ENCODE results near the gene OTOP2. TPM values are rescaled to one million over a fixed set of nuclear protein-coding genes. Genes with fewer than 3 reads are reported as not detected.

The OTOP2 gene
- total and polyA plus RNA-seq, 2 of the 8 experiments (the other 6 are each of a cell fraction or from before 2014, with no cell fraction given): 0.23 TPM; not detected in 1

GRCh38 chr17:74963656-74964055 is 39.6 kb downstream of the OTOP2 start:
- no peak overlapping the region for H2BK20ac ChIP-seq (ENCODE audit: low read length)
- H4K91ac ChIP-seq (replicated peaks; ENCODE audit: insufficient read length, low read length): no peak overlapping the region
- TF ChIP-seq RAD21 (IDR thresholded peaks at IDR 0.05 in 1 of 2, conservative IDR thresholded peaks at IDR 0.05 in 1 of 2; ENCODE audit: low read depth in 2 of 2, low read length in 2 of 2) (peak in 1 of 2 experiments; percentile 14; a peak in 1 of 4 replicates), POLR2A (IDR thresholded peaks at IDR 0.05; ENCODE audit: control extremely low read depth in 1 of 2, low read depth in 2 of 2, low read length in 2 of 2) (no peak), MAX (IDR thresholded peaks at IDR 0.05) (0 out of 2 replicates have a peak, but pooled peaks have one; percentile 23), PHF8 (conservative IDR thresholded peaks at IDR 0.05; ENCODE audit: low read depth, low read length) (no peak), CTCF (IDR thresholded peaks at IDR 0.05; ENCODE audit: control extremely low read depth in 1 of 3, insufficient read depth in 1 of 3, low read depth in 1 of 3, low read length in 3 of 3) (peak; percentile 31 to 61 (median 59); a peak in 3 of 4 replicates), E2F6 (IDR thresholded peaks at IDR 0.05) (no peak)
- H2AFZ ChIP-seq (ENCODE audit: low read length): no peak overlapping the region
- H3K27me3 ChIP-seq (replicated peaks in 1 of 4; ENCODE audit: control insufficient read depth in 3 of 4, extremely low read depth in 1 of 4, insufficient read depth in 3 of 4, low read length in 3 of 4): no peaks in the 10 kb centered on the region
- no peak overlapping the region for H3K23ac ChIP-seq (ENCODE audit: insufficient read length)
- no peak overlapping the region for H2AK5ac ChIP-seq (ENCODE audit: low read depth, low read length)
- no peak overlapping the region for H2BK12ac ChIP-seq (ENCODE audit: low read depth, low read length)
- H2BK120ac ChIP-seq (replicated peaks; ENCODE audit: low read depth, low read length): no peak overlapping the region
- peaks cover 0 to 10% (median 7%) of the 10 kb centered on the region in 4 experiments; a peak in 6 of 7 replicates for H3K4me1 ChIP-seq (replicated peaks in 1 of 4; ENCODE audit: control insufficient read depth in 3 of 4, insufficient read depth in 4 of 4, low read length in 3 of 4)
- no peak overlapping the region for H2BK5ac ChIP-seq (ENCODE audit: low read depth, low read length)
- no peak overlapping the region for H3K4me3 ChIP-seq (ENCODE audit: extremely low read depth in 1 of 4, insufficient read depth in 2 of 4, low read depth in 3 of 4, low read length in 4 of 4)
- ChIA-PET CTCF (ENCODE audit: partially characterized antibody) (interaction anchor here (0.5 to 27.2 kb wide), 24 partner anchors 9 to 1417 kb away, joined by 3 to 1072 read pairs (median 4); partner anchors contain the start of genes CDR2L, HID1, MRPL58 and OTOP2), POLR2A (ENCODE audit: partially characterized antibody) (interaction anchor here (0.8 to 1.5 kb wide), 4 partner anchors 24 to 167 kb away, joined by 3 to 9 read pairs (median 4); partner anchors contain the start of genes CDR2L and MRPL58)
- no peak overlapping the region for H3K18ac ChIP-seq (ENCODE audit: extremely low read depth, low read length)
- H3K4ac ChIP-seq (replicated peaks; ENCODE audit: insufficient read length, low read depth, low read length): no peak overlapping the region
- H3K56ac ChIP-seq (replicated peaks; ENCODE audit: insufficient read length, low read depth, low read length): no peak overlapping the region
- no peak for DNase-seq (ENCODE audit: low read depth in 1 of 2, low spot score in 2 of 2)
- FAIRE-seq: no peak
- H3K79me1 ChIP-seq (ENCODE audit: low read depth, low read length): no peaks in the 10 kb centered on the region
- H3K79me2 ChIP-seq (ENCODE audit: control insufficient read depth in 1 of 2, insufficient read depth in 2 of 2, low read length in 2 of 2): no peaks in the 10 kb centered on the region
- peaks cover 0 to 1% of the 10 kb centered on the region in 2 experiments for H4K20me1 ChIP-seq (replicated peaks in 1 of 2; ENCODE audit: control insufficient read depth in 1 of 2, insufficient read depth in 2 of 2, low read length in 2 of 2)
- no peaks in the 10 kb centered on the region for H3K36me3 ChIP-seq (ENCODE audit: control insufficient read depth in 2 of 4, insufficient read depth in 4 of 4, low read length in 3 of 4)
- no peaks in the 10 kb centered on the region for H3K9me3 ChIP-seq (ENCODE audit: insufficient read depth in 2 of 2, low read depth in 1 of 2, low read length in 1 of 2)
- WGBS, 2 experiments (ENCODE audit: extremely low coverage in 1 of 2, insufficient coverage in 1 of 2, insufficient read length in 1 of 2, insufficient replicate concordance in 2 of 2, low coverage in 1 of 2, low lambda C conversion rate in 2 of 2, missing lambda C conversion rate in 1 of 2): 83% methylated on average over 5 of the region's 12 CpGs; no CpG with 5 or more reads in 1 of the 2 experiments
- no peak overlapping the region for H3K4me2 ChIP-seq (ENCODE audit: insufficient read depth in 1 of 2, low read depth in 2 of 2, low read length in 2 of 2)
- peak overlapping the region; percentile 82 for H4K8ac ChIP-seq (ENCODE audit: extremely low read depth, insufficient read depth, low read length)
- no peak overlapping the region for H4K5ac ChIP-seq (ENCODE audit: insufficient read length, low read depth, low read length)
- no peak overlapping the region for H3K27ac ChIP-seq (ENCODE audit: low read depth, low read length)
- no peak overlapping the region for H2BK15ac ChIP-seq (ENCODE audit: low read length)
- H3K14ac ChIP-seq (ENCODE audit: insufficient read length): no peak overlapping the region
- H3K9ac ChIP-seq (replicated peaks in 1 of 4; ENCODE audit: extremely low read depth in 1 of 4, low read depth in 3 of 4, low read length in 3 of 4): no peak overlapping the region
- 0 out of 2 replicates have a peak, but pooled peaks cover 3% of the 10 kb centered on the region for H3K23me2 ChIP-seq (ENCODE audit: low read depth, low read length)
